SK-N-SH (cell line): ENCODE data around the gene CD69. TPM values are rescaled to one million over a fixed set of nuclear protein-coding genes. Genes with fewer than 3 reads are reported as not detected.

Experiments
- polyA plus RNA-seq, 3 experiments: library from polyadenylated mRNA; depleted of rRNA; stranded (reverse); fragments of >200 nt; gene quantifications; 2 replicates each; pipeline ENCODE4 v1.2.3, GENCODE V29; 2012

The CD69 gene
- polyA plus RNA-seq, 1 of the 3 experiments (the other 2 are of a cell fraction) = not detected

Other genes with a start within 250 kb of the CD69 start
- not detected in 2 replicates for gene KLRB1, start 153.0 kb downstream of the CD69 start, polyA plus RNA-seq (2012; rRNA removed)
- gene CLEC2D, start 91.2 kb downstream of the CD69 start, polyA plus RNA-seq (2012; rRNA removed) = 0.81 and 1.5 TPM in 2 replicates
- not detected in 2 replicates for gene CLECL1, start 27.8 kb downstream of the CD69 start, polyA plus RNA-seq (2012; rRNA removed)
- gene KLRF1, start 66.6 kb upstream of the CD69 start, polyA plus RNA-seq (2012; rRNA removed) = not detected in 2 replicates
- gene CLEC2B, start 108.5 kb upstream of the CD69 start, polyA plus RNA-seq (2012; rRNA removed) = not detected in 2 replicates
- gene KLRF2, start 120.6 kb upstream of the CD69 start, polyA plus RNA-seq (2012; rRNA removed) = not detected in 2 replicates
- not detected in 2 replicates for gene CLEC2A, start 171.5 kb upstream of the CD69 start, polyA plus RNA-seq (2012; rRNA removed)
- not detected in 2 replicates for gene CLEC12A, start 210.5 kb upstream of the CD69 start, polyA plus RNA-seq (2012; rRNA removed)
- not detected in 2 replicates for gene CLEC1B, start 238.2 kb upstream of the CD69 start, polyA plus RNA-seq (2012; rRNA removed)
- not detected in 2 replicates for gene CLEC12B, start 249.7 kb upstream of the CD69 start, polyA plus RNA-seq (2012; rRNA removed)